WI38 (cell line): ENCODE results near the gene LIMA1.

Experiments
- H3K4me3 ChIP-seq: 2 replicates; pipeline ENCODE4 v1.5.1; 2011; ENCODE audit warnings: low read depth, mild to moderate bottlenecking, control low read depth, low read length
- CTCF ChIP-seq: IDR thresholded peaks from 2 replicates; pipeline ENCODE4 v1.5.1; 2012; ENCODE audit warnings: low read depth, mild to moderate bottlenecking, control low read depth, low read length

LIMA1 gene

GRCh38 chr12:50129290-50129689 is 154.0 kb downstream of the LIMA1 start:
- no peak for TF ChIP-seq CTCF
- no peak overlapping the region for H3K4me3 ChIP-seq

- no peak for TF ChIP-seq CTCF
- H3K4me3 ChIP-seq: no peak overlapping the region
Observed at GRCh38 chr12:50127546-50127945, 155.8 kb downstream of the LIMA1 start.
